Measurements from ENCODE around the gene ASB18.

DNA sequence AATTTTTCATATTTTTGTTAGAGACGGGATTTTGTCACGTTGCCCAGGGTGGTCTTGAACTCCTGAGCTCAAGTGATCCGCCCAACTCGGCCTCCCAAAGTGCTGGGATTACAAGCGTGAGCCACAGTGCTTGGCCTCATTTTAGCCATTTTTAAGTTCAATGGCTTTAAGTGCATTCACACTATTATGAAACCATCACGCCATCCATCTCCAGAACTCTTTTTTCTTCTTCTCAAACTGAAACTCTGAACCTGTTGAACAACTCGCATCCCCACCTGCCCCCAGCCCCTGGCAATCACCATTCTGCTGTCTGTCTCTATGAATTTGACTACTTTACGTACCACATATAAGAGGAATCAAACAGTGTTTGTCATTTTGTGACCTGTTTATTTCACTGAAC lies 31.3 kb upstream of the ASB18 start:
- TF ChIP-seq REST (IDR thresholded peaks at IDR 0.05; ENCODE audit: unreplicated experiment) (no peak), EZH2 (IDR thresholded peaks at IDR 0.05; ENCODE audit: low read depth, unreplicated experiment) (no peak), POLR2AphosphoS5 (IDR thresholded peaks at IDR 0.05; ENCODE audit: low read depth) (no peak), JUNB (IDR thresholded peaks at IDR 0.05; ENCODE audit: unreplicated experiment) (no peak), EZH2phosphoT487 (IDR thresholded peaks at IDR 0.05; ENCODE audit: unreplicated experiment) (no peak), ZNF331 (CRISPR knock-in tag; IDR thresholded peaks at IDR 0.05; ENCODE audit: low read depth) (no peak), NANOG (IDR thresholded peaks at IDR 0.05; ENCODE audit: borderline replicate concordance) (no peak)
- TF ChIP-seq, protein P1, sequence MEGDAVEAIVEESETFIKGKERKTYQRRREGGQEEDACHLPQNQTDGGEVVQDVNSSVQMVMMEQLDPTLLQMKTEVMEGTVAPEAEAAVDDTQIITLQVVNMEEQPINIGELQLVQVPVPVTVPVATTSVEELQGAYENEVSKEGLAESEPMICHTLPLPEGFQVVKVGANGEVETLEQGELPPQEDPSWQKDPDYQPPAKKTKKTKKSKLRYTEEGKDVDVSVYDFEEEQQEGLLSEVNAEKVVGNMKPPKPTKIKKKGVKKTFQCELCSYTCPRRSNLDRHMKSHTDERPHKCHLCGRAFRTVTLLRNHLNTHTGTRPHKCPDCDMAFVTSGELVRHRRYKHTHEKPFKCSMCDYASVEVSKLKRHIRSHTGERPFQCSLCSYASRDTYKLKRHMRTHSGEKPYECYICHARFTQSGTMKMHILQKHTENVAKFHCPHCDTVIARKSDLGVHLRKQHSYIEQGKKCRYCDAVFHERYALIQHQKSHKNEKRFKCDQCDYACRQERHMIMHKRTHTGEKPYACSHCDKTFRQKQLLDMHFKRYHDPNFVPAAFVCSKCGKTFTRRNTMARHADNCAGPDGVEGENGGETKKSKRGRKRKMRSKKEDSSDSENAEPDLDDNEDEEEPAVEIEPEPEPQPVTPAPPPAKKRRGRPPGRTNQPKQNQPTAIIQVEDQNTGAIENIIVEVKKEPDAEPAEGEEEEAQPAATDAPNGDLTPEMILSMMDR (conservative IDR thresholded peaks at IDR 0.05; ENCODE audit: low read depth in 2 of 2): no peak

Measured in GM23338 (cell line).